ENCODE data around the gene SLC39A9. TPM values are rescaled to one million over a fixed set of nuclear protein-coding genes. Genes with fewer than 3 reads are reported as not detected.
A peak's percentile ranks its signal among the peaks of the same experiment; 100 is the strongest.
"Not testable (repeated sequence)": the region's sequence is repeated elsewhere in the genome, so short reads cannot be mapped to it uniquely, and the experiment has no call there.

SLC39A9 gene
- total RNA-seq, 2 donors from 2014 or later = 59.5 to 62.2 TPM

GRCh38 chr14:69376439-69376838, 22.1 kb upstream of the SLC39A9 start:
- Mint-ChIP-seq H3K27ac (peak overlapping the region in 1 of 2 donors; percentile 9), H3K36me3 (peaks cover 18% of the 10 kb centered on the region), H3K27me3 (no peaks in the 10 kb centered on the region), H3K4me3 (no peak overlapping the region), H3K9me3 (no peaks in the 10 kb centered on the region), H3K4me1 (ENCODE audit: low read depth in 2 of 2) (peaks cover 0 to 13% of the 10 kb centered on the region in 2 donors)
- ATAC-seq (peak; percentile 62 to 77), DNase-seq (ENCODE audit: low spot score) (no peak)

- Mint-ChIP-seq H3K36me3 (peaks cover 18% of the 10 kb centered on the region), H3K9me3 (no peaks in the 10 kb centered on the region), H3K4me1 (ENCODE audit: low read depth in 2 of 2) (peaks cover 0 to 13% of the 10 kb centered on the region in 2 donors), H3K4me3 (no peak overlapping the region), H3K27me3 (no peaks in the 10 kb centered on the region), H3K27ac (no peak overlapping the region)
- ATAC-seq (no peak), DNase-seq (ENCODE audit: low spot score) (no peak)
Measured at GRCh38 chr14:69378274-69378673, 20.2 kb upstream of the SLC39A9 start.

GRCh38 chr14:69387311-69387710, 11.2 kb upstream of the SLC39A9 start:
- H3K4me1 Mint-ChIP-seq (ENCODE audit: low read depth in 2 of 2) = peaks cover 36 to 44% of the 10 kb centered on the region in 2 donors
- ATAC-seq (no peak), DNase-seq (ENCODE audit: low spot score) (no peak)
- H3K27ac Mint-ChIP-seq = no peak overlapping the region
- no peaks in the 10 kb centered on the region for H3K27me3 Mint-ChIP-seq
- no peaks in the 10 kb centered on the region for H3K9me3 Mint-ChIP-seq
- H3K4me3 Mint-ChIP-seq = no peak overlapping the region
- H3K36me3 Mint-ChIP-seq = peaks cover 40% of the 10 kb centered on the region

- not testable (repeated sequence) for H3K9me3 Mint-ChIP-seq; H3K27me3 Mint-ChIP-seq; ATAC-seq; DNase-seq (ENCODE audit: low spot score)
- Mint-ChIP-seq H3K36me3 (peaks cover 51% of the 10 kb centered on the region), H3K4me3 (peak overlapping the region; percentile 46), H3K4me1 (ENCODE audit: low read depth in 2 of 2) (peaks cover 46 to 58% of the 10 kb centered on the region in 2 donors), H3K27ac (peak overlapping the region; percentile 40 to 81)
Measured at GRCh38 chr14:69391400-69391799, 7.1 kb upstream of the SLC39A9 start.

- H3K27ac Mint-ChIP-seq = peak overlapping the region in 1 of 2 donors; percentile 81
- peak overlapping the region; percentile 46 for H3K4me3 Mint-ChIP-seq
- DNase-seq (ENCODE audit: low spot score) = no peak
- H3K9me3 Mint-ChIP-seq = no peaks in the 10 kb centered on the region
- peaks cover 53% of the 10 kb centered on the region for H3K36me3 Mint-ChIP-seq
- ATAC-seq = no peak
- H3K27me3 Mint-ChIP-seq = no peaks in the 10 kb centered on the region
- H3K4me1 Mint-ChIP-seq (ENCODE audit: low read depth in 2 of 2) = peaks cover 48 to 63% of the 10 kb centered on the region in 2 donors
Measured at GRCh38 chr14:69392481-69392880, 6.0 kb upstream of the SLC39A9 start.

GRCh38 chr14:69395929-69396328, 2.6 kb upstream of the SLC39A9 start:
- Mint-ChIP-seq H3K27ac (peak overlapping the region in 1 of 2 donors; percentile 100), H3K9me3 (no peaks in the 10 kb centered on the region), H3K36me3 (peaks cover 43% of the 10 kb centered on the region), H3K4me3 (peak overlapping the region; percentile 93), H3K4me1 (ENCODE audit: low read depth in 2 of 2) (peaks cover 45 to 70% of the 10 kb centered on the region in 2 donors), H3K27me3 (no peaks in the 10 kb centered on the region)
- DNase-seq (ENCODE audit: low spot score) = no peak
- no peak for ATAC-seq

- H3K27ac Mint-ChIP-seq = peak overlapping the region; percentile 99 to 100
- ATAC-seq (peak; percentile 8 to 44), DNase-seq (ENCODE audit: low spot score) (no peak)
- peaks cover 27 to 48% of the 10 kb centered on the region in 2 donors for H3K4me1 Mint-ChIP-seq (ENCODE audit: low read depth in 2 of 2)
- peaks cover 19% of the 10 kb centered on the region for H3K36me3 Mint-ChIP-seq
- H3K4me3 Mint-ChIP-seq = peak overlapping the region; percentile 93
- H3K9me3 Mint-ChIP-seq = no peaks in the 10 kb centered on the region
- no peaks in the 10 kb centered on the region for H3K27me3 Mint-ChIP-seq
Measured at GRCh38 chr14:69398818-69399210, 322 bp downstream of the SLC39A9 start.

- peak overlapping the region; percentile 93 for H3K4me3 Mint-ChIP-seq
- H3K4me1 Mint-ChIP-seq (ENCODE audit: low read depth in 2 of 2) = peaks cover 30 to 48% of the 10 kb centered on the region in 2 donors
- H3K27me3 Mint-ChIP-seq = no peaks in the 10 kb centered on the region
- DNase-seq (ENCODE audit: low spot score) (no peak), ATAC-seq (no peak)
- no peaks in the 10 kb centered on the region for H3K9me3 Mint-ChIP-seq
- peak overlapping the region; percentile 99 to 100 for H3K27ac Mint-ChIP-seq
- H3K36me3 Mint-ChIP-seq = peaks cover 17% of the 10 kb centered on the region
Measured at GRCh38 chr14:69399750-69400149, 1.3 kb downstream of the SLC39A9 start.

- peaks cover 32 to 51% of the 10 kb centered on the region in 2 donors for H3K4me1 Mint-ChIP-seq (ENCODE audit: low read depth in 2 of 2)
- peak overlapping the region; percentile 93 for H3K4me3 Mint-ChIP-seq
- no peaks in the 10 kb centered on the region for H3K27me3 Mint-ChIP-seq
- DNase-seq (ENCODE audit: low spot score) = no peak
- peaks cover 16% of the 10 kb centered on the region for H3K36me3 Mint-ChIP-seq
- ATAC-seq = no peak
- no peaks in the 10 kb centered on the region for H3K9me3 Mint-ChIP-seq
- peak overlapping the region; percentile 99 to 100 for H3K27ac Mint-ChIP-seq
Measured at GRCh38 chr14:69400154-69400553, 1.7 kb downstream of the SLC39A9 start.

GRCh38 chr14:69401841-69402240, 3.3 kb downstream of the SLC39A9 start:
- Mint-ChIP-seq H3K9me3 (no peaks in the 10 kb centered on the region), H3K27ac (no peak overlapping the region), H3K4me3 (peak overlapping the region; percentile 38), H3K36me3 (peaks cover 7% of the 10 kb centered on the region), H3K27me3 (no peaks in the 10 kb centered on the region), H3K4me1 (ENCODE audit: low read depth in 2 of 2) (peaks cover 27 to 40% of the 10 kb centered on the region in 2 donors)
- DNase-seq (ENCODE audit: low spot score) = no peak
- ATAC-seq = no peak

GRCh38 chr14:69404478-69404877, 6.0 kb downstream of the SLC39A9 start:
- ATAC-seq (no peak), DNase-seq (ENCODE audit: low spot score) (no peak)
- Mint-ChIP-seq H3K27ac (no peak overlapping the region), H3K36me3 (no peaks in the 10 kb centered on the region), H3K4me3 (no peak overlapping the region), H3K27me3 (no peaks in the 10 kb centered on the region), H3K9me3 (no peaks in the 10 kb centered on the region), H3K4me1 (ENCODE audit: low read depth in 2 of 2) (peaks cover 30 to 42% of the 10 kb centered on the region in 2 donors)

GRCh38 chr14:69404883-69405282, 6.4 kb downstream of the SLC39A9 start:
- Mint-ChIP-seq H3K36me3 (no peaks in the 10 kb centered on the region), H3K9me3 (no peaks in the 10 kb centered on the region), H3K27ac (no peak overlapping the region), H3K4me3 (no peak overlapping the region), H3K27me3 (no peaks in the 10 kb centered on the region), H3K4me1 (ENCODE audit: low read depth in 2 of 2) (peaks cover 30 to 38% of the 10 kb centered on the region in 2 donors)
- no peak for ATAC-seq
- DNase-seq (ENCODE audit: low spot score) = no peak

- peaks cover 22 to 29% of the 10 kb centered on the region in 2 donors for H3K4me1 Mint-ChIP-seq (ENCODE audit: low read depth in 2 of 2)
- no peak for DNase-seq (ENCODE audit: low spot score)
- peak in 1 of 2 donors; percentile 68 for ATAC-seq
Measured at GRCh38 chr14:69405762-69406161, 7.3 kb downstream of the SLC39A9 start.

GRCh38 chr14:69408331-69408960, 10.0 kb downstream of the SLC39A9 start:
- DNase-seq (ENCODE audit: low spot score) (no peak), ATAC-seq (no peak)
- H3K36me3 Mint-ChIP-seq = no peaks in the 10 kb centered on the region
- no peak overlapping the region for H3K27ac Mint-ChIP-seq
- no peaks in the 10 kb centered on the region for H3K9me3 Mint-ChIP-seq
- H3K27me3 Mint-ChIP-seq = no peaks in the 10 kb centered on the region
- H3K4me3 Mint-ChIP-seq = no peak overlapping the region
- H3K4me1 Mint-ChIP-seq (ENCODE audit: low read depth in 2 of 2) = peaks cover 22 to 27% of the 10 kb centered on the region in 2 donors

More at GRCh38 chr14:69405762-69406161, 7.3 kb downstream of the SLC39A9 start:
- H3K27ac Mint-ChIP-seq = no peak overlapping the region
- H3K9me3 Mint-ChIP-seq = no peaks in the 10 kb centered on the region
- no peaks in the 10 kb centered on the region for H3K27me3 Mint-ChIP-seq
- H3K36me3 Mint-ChIP-seq = no peaks in the 10 kb centered on the region
- H3K4me3 Mint-ChIP-seq = no peak overlapping the region

Measured in natural killer cell treated with Interleukin-12 subunit alpha and Interleukin-12 subunit beta and Interleukin-15 and Interleukin-18, amount 100 ng/mL, for 72 hours (primary cell).